BJ (cell line): ENCODE data around the gene AK9. TPM values are rescaled to one million over a fixed set of nuclear protein-coding genes. Genes with fewer than 3 reads are reported as not detected.

Experiments
- CTCF ChIA-PET: fragments of 350-600 bp; formaldehyde crosslinking; extraction: SDS; loops from one replicate; lab custom pipeline; 2021; ENCODE audit warnings: antibody characterized with exemption, inconsistent platforms; lab: Yijun Ruan, JAX
- POLR2A ChIA-PET: fragments of 300-600 bp; sonication (Branson Sonifier 250); formaldehyde crosslinking; extraction: SDS; loops from one replicate; lab custom pipeline; 2021; ENCODE audit warnings: antibody characterized with exemption; lab: Charles Lee
- DNase-seq: peaks from one replicate; pipeline ENCODE4 v3.0.0-alpha.2; 2011; ENCODE audit warnings: low read depth
- H3K27me3 ChIP-seq: 2 replicates; pipeline ENCODE4 v1.6.0; 2011; ENCODE audit warnings: low read length; ENCODE audit not compliant: control insufficient read depth, insufficient read depth
- H3K36me3 ChIP-seq: 2 replicates; pipeline ENCODE4 v1.5.1; 2011; ENCODE audit warnings: low read length; ENCODE audit not compliant: control insufficient read depth, insufficient read depth
- H3K4me3 ChIP-seq: 2 replicates; pipeline ENCODE4 v1.5.1; 2011; ENCODE audit warnings: low read depth, mild to moderate bottlenecking, control low read depth, low read length
- polyA minus RNA-seq: library from RNA; depleted of rRNA, polyadenylated mRNA; stranded (reverse); fragments of >200 nt; gene quantifications from 2 replicates; pipeline ENCODE4 v1.2.3, GENCODE V29; 2011; rRNA and poly(A)+ RNA removed
- polyA plus RNA-seq: library from polyadenylated mRNA; depleted of rRNA; stranded (reverse); fragments of >200 nt; gene quantifications from 2 replicates; pipeline ENCODE4 v1.2.3, GENCODE V29; 2011; rRNA removed
- TF ChIP-seq, protein P1 (sequence below): IDR thresholded peaks from 2 replicates; pipeline ENCODE4 v1.5.1; 2011; ENCODE audit warnings: low read depth, mild to moderate bottlenecking, control low read depth, inconsistent platforms, low read length, moderate library complexity; ENCODE audit not compliant: insufficient read depth

AK9 gene
- polyA plus RNA-seq = 1.3 and 3.1 TPM in 2 replicates
- polyA minus RNA-seq = 0.66 and 0.77 TPM in 2 replicates

DNA sequence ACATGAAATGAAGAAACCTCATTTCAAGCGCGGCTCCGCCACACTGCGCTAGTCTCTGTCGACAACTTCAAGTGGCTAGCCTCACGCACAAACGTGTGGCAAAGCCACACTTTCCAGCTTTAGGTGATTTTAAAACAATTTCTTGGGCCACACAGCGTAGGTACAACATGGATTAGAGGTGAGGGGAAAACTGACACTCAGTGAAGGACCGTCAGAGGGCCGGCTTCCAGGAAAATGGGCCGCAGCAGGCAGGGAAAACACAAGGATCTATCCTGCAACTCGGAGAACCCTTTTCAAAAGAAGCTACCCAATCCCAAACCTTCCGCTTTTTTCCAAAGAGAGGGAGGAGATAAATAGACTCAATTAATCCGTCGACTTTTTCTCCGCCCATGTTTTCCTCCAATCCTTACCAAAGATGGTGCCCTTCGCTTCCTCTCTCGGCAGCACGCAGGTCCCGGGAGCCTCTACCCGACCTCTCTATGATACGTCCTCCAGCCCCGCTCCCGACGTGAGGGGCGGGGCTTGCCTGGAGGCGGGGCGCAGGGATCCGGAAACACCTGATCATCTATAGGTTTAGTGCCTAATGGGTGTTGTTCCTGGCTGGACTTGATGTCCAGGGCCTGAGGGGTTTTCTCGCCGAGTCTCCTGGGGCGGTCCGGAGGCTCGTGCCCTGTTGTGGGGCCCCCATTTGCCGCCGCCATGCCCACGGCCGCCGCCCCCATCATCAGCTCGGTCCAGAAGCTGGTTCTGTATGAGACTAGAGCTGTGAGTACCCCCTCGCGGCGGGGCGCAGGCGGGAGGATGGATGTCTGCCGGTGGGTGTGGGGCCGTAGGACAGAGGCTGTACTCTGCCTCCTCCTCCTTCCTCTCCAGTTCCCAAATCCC lies at the start of gene AK9, which contains the start of gene FIG4:
Gene AK9, minus strand, starts transcription at position 466 of the 885 bp plus-strand sequence. CDS start 15,457 bp downstream, outside the sequence.
Gene FIG4, plus strand, starts transcription at position 560 of the 885 bp plus-strand sequence. Its CDS starts 140 bp downstream, at position 700.
- H3K36me3 ChIP-seq = no peaks in the 10 kb centered on the region
- no peaks in the 10 kb centered on the region for H3K27me3 ChIP-seq
- H3K4me3 ChIP-seq = peak within 1 kb of the TSS; percentile 71
- ChIA-PET CTCF (interaction anchor here (0.6 to 1.4 kb wide), 4 partner anchors 14 to 348 kb away, joined by 3 to 6 read pairs (median 3); no protein-coding TSS in a partner anchor), POLR2A (no interaction called here)
- TF ChIP-seq, protein P1, sequence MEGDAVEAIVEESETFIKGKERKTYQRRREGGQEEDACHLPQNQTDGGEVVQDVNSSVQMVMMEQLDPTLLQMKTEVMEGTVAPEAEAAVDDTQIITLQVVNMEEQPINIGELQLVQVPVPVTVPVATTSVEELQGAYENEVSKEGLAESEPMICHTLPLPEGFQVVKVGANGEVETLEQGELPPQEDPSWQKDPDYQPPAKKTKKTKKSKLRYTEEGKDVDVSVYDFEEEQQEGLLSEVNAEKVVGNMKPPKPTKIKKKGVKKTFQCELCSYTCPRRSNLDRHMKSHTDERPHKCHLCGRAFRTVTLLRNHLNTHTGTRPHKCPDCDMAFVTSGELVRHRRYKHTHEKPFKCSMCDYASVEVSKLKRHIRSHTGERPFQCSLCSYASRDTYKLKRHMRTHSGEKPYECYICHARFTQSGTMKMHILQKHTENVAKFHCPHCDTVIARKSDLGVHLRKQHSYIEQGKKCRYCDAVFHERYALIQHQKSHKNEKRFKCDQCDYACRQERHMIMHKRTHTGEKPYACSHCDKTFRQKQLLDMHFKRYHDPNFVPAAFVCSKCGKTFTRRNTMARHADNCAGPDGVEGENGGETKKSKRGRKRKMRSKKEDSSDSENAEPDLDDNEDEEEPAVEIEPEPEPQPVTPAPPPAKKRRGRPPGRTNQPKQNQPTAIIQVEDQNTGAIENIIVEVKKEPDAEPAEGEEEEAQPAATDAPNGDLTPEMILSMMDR = peak; percentile 56
- peak; percentile 67 for DNase-seq

DNA sequence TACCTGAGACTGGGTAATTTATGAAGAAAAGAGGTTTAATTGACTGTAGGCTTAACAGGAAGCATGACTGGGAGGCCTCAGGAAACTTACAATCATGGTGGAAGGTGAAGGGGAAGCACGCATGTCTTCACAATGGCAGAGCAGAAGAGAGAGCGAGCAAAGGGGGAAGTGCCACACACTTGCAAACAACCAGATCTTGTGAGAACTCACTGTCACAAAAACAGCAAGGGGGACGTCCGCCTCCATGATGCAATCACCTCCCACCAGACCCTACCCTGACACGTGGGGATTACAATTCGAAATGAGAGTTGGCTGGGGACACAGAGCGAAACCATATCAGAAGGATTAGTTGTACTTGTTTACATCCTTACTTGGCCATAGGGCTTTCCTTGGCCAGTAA lies 49.8 kb upstream of the AK9 start:
- DNase-seq = no peak
- Histone ChIP-seq H3K4me3 (no peak overlapping the region), H3K36me3 (no peaks in the 10 kb centered on the region), H3K27me3 (no peaks in the 10 kb centered on the region)
- POLR2A ChIA-PET = no interaction called here
- TF ChIP-seq, protein P1 = no peak
- CTCF ChIA-PET = interaction anchor here (0.8 kb wide), 1 partner anchor 10 kb away, joined by 3 read pairs; no protein-coding TSS in a partner anchor

DNA sequence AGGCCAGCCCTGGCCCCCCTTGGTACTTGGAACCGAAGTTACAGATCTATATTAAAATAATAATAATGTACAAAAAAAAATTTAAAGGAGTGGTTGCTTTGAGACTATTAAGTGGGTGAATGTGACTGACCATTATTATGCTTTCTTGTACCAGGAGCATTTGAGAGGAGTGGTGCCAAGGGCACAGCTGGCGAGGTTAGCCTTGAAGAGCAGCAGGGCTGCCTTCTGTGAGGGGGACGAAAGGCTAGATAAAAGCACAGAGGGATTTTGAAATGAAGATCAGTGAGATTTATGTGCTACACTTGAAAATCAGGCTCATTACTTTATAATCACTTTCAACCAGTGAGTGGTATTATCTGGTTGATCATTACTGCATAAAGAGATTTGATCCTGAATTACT lies 48.7 kb upstream of the AK9 start:
- no peaks in the 10 kb centered on the region for H3K27me3 ChIP-seq
- no peak overlapping the region for H3K4me3 ChIP-seq
- CTCF ChIA-PET = interaction anchor here (0.8 kb wide), 1 partner anchor 44 kb away, joined by 3 read pairs; no protein-coding TSS in a partner anchor
- POLR2A ChIA-PET = no interaction called here
- H3K36me3 ChIP-seq = no peaks in the 10 kb centered on the region
- TF ChIP-seq, protein P1 = no peak
- no peak for DNase-seq

DNA sequence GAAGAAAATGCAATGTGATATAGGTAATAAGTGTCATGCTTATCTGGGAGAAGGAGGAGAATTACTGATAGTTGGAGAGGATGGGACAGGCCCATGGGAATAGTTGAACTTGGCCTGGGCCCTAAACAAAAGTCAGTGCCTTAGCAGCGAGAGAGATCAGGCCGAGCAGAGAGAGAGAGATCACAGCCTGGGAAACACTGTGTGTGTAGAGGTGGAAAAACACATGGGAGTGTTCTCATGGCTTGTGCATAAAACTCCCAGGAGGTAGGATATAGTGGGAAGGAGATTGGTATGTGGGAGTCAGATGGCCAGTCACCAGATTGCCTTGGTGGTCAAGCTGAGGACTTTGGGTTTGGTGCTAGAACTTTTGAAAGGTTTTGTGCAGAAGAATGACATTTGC lies 47.7 kb upstream of the AK9 start:
- DNase-seq = no peak
- CTCF ChIA-PET = interaction anchor here (0.9 kb wide), 1 partner anchor 16 kb away, joined by 3 read pairs; no protein-coding TSS in a partner anchor

More for the DNA sequence above, 47.7 kb upstream of the AK9 start:
- Histone ChIP-seq H3K27me3 (no peaks in the 10 kb centered on the region), H3K4me3 (no peak overlapping the region), H3K36me3 (no peaks in the 10 kb centered on the region)
- POLR2A ChIA-PET = no interaction called here
- TF ChIP-seq, protein P1 = no peak
